ENCODE measurements around the gene CLASP1. TPM values are rescaled to one million over a fixed set of nuclear protein-coding genes. Genes with fewer than 3 reads are reported as not detected.

Gene CLASP1
- total RNA-seq, 1 experiment from 2014 or later: 49.2 TPM

- Histone ChIP-seq H3K9me3 (ENCODE audit: control insufficient read depth, insufficient read depth, low read depth, low read length) (no peaks in the 10 kb centered on the region), H3K4me3 (ENCODE audit: low read depth in 2 of 2, low read length in 2 of 2) (peak overlapping the region; percentile 92 to 95), H3K4me1 (ENCODE audit: control insufficient read depth, insufficient read depth, low read length) (peaks cover 18% of the 10 kb centered on the region), H3K36me3 (ENCODE audit: control insufficient read depth, insufficient read depth, low read length) (no peaks in the 10 kb centered on the region; the same call in 1 of the 2 replicates), H3K27ac (ENCODE audit: low read length) (peak overlapping the region; percentile 99), H3K27me3 (ENCODE audit: control insufficient read depth, insufficient read depth, low read length) (no peaks in the 10 kb centered on the region)
- peak; percentile 9 for ATAC-seq
- ChIA-PET CTCF (interaction anchor here (0.9 kb wide), 1 partner anchor 10 kb away, joined by 4 read pairs; no protein-coding TSS in a partner anchor), POLR2A (interaction anchor here (0.6 to 2.9 kb wide), 4 partner anchors 92 to 1585 kb away, joined by 3 to 12 read pairs (median 4); partner anchors contain the start of gene RNU4ATAC)
- BruUV-seq (replicated peaks): no TSS peak
- DNase-seq (ENCODE audit: low read depth, low spot score): no peak
- in situ Hi-C loops (cut with HindIII; ENCODE audit: low pct_unique_long_range_greater_than_20kb, low sequenced_read_pairs) (no loop called here), intact Hi-C loops (cut with micrococcal nuclease; ENCODE audit: unreplicated experiment) (loop anchor here (5.0 kb wide), 1 partner anchor 118 kb away; the partner anchor contains the start of gene RNU4ATAC)
- no peak for TF ChIP-seq SIN3A (IDR thresholded peaks at IDR 0.05; ENCODE audit: borderline replicate concordance, insufficient read depth, low read depth, low read length)
- TF ChIP-seq POLR2AphosphoS5 (IDR thresholded peaks at IDR 0.05; ENCODE audit: low read depth, low read length): no peak
- no peak for TF ChIP-seq REST (IDR thresholded peaks at IDR 0.05; ENCODE audit: insufficient read depth in 1 of 2, low read depth in 2 of 2, low read length in 1 of 2)
- no peak for TF ChIP-seq TCF7L2 (IDR thresholded peaks at IDR 0.05; ENCODE audit: low read depth, low read length)
- TF ChIP-seq CTCF (IDR thresholded peaks at IDR 0.05): no peak
Observed at GRCh38 chr2:121650315-121650930, 1.2 kb upstream of the CLASP1 start.

- TSS peak; percentile 86 for BruUV-seq (replicated peaks)
- H3K4me3 ChIP-seq (ENCODE audit: low read depth in 2 of 2, low read length in 2 of 2): peak overlapping the region; percentile 92 to 95
- CTCF ChIA-PET: interaction anchor here (0.7 to 0.9 kb wide), 2 partner anchors 10 to 90 kb away, joined by 4 to 8 read pairs; no protein-coding TSS in a partner anchor
- peak; percentile 98 for ATAC-seq
- intact Hi-C loops (cut with micrococcal nuclease; ENCODE audit: unreplicated experiment): loop anchor here (5.0 kb wide), 2 partner anchors 52 to 117 kb away; partner anchors contain the start of gene RNU4ATAC
- peak; percentile 95 for DNase-seq (ENCODE audit: low read depth, low spot score)
- no peaks in the 10 kb centered on the region for H3K27me3 ChIP-seq (ENCODE audit: control insufficient read depth, insufficient read depth, low read length)
- H3K36me3 ChIP-seq (ENCODE audit: control insufficient read depth, insufficient read depth, low read length): no peaks in the 10 kb centered on the region; the same call in 1 of the 2 replicates
- H3K4me1 ChIP-seq (ENCODE audit: control insufficient read depth, insufficient read depth, low read length): peaks cover 19% of the 10 kb centered on the region
- H3K27ac ChIP-seq (ENCODE audit: low read length): peak overlapping the region; percentile 99
- in situ Hi-C loops (cut with HindIII; ENCODE audit: low pct_unique_long_range_greater_than_20kb, low sequenced_read_pairs): no loop called here
- POLR2A ChIA-PET: interaction anchor here (0.6 to 2.9 kb wide), 6 partner anchors 91 to 1585 kb away, joined by 3 to 12 read pairs (median 4); partner anchors contain the start of gene RNU4ATAC
- H3K9me3 ChIP-seq (ENCODE audit: control insufficient read depth, insufficient read depth, low read depth, low read length): no peaks in the 10 kb centered on the region
- TF ChIP-seq REST (IDR thresholded peaks at IDR 0.05; ENCODE audit: insufficient read depth in 1 of 2, low read depth in 2 of 2, low read length in 1 of 2) (peak in 1 of 2 experiments; percentile 37; a peak in 1 of 4 replicates), CTCF (IDR thresholded peaks at IDR 0.05) (no peak), SIN3A (IDR thresholded peaks at IDR 0.05; ENCODE audit: borderline replicate concordance, insufficient read depth, low read depth, low read length) (peak; percentile 77), TCF7L2 (IDR thresholded peaks at IDR 0.05; ENCODE audit: low read depth, low read length) (peak; percentile 54), POLR2AphosphoS5 (IDR thresholded peaks at IDR 0.05; ENCODE audit: low read depth, low read length) (peak; percentile 85)
Observed at GRCh38 chr2:121649596-121650314, 493 bp upstream of the CLASP1 start.
